ENCODE results near the gene MDFI.

Gene MDFI

DNA sequence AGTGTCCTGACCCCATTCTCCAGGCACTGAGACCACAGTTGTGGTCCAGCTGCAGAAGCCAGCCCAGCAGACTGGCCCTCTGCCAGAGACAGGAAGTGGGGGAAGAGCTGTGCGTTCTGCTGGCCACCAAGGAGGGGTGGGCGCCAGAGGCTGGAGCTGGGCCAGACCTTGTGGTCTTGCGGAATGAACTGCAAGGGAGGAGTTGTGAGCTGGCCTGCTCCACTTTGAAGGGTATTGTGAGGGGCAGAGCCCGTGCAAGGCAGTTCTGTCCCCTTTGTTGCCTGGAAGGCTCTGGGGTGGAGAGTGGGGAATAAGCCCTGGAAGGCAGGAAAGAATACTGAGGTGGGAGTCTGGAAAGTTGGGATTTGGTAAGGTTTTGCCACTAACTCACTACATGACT is 3.6 kb upstream of the MDFI start:
- DNase-seq (ENCODE audit: low spot score), result no peak

DNA sequence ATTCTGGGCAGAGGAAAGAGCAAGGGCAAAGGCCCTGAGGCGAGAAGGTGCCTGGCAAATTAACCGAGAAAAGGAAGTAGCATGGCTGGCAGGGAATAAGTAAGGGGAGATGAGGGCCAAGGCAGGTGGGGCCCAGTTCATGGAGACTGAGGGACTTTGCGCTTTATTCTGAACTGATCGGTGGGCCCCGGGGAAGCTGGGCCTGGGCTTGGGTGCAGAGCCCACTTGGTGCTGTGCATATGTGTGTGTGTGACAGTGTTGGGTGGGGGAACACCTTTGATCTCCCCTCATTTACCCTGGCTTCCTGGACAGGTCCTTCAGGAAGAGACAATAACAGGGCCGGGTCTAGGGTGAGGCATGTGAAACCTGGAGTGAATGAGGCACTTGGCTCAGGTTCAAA is 2.9 kb upstream of the MDFI start:
- DNase-seq (ENCODE audit: low spot score), result no peak

DNA sequence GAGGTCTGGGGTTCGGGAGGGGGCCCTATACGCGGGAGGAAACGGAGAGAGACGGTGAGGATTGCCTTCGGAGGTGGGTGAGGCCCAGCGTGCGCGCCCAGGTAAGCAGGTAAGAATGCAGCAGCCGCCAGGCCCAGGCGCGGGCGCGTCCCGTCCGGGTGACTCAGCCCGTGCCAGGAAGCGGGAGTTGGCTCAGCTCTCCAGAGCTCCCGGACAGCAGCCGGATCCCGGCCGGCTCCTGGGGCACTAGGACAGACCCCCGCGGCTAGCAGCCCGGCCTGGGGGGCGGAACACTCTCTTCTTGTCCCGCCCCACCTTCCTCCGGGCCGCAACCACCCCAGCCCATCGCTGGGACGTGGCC is 1.5 kb upstream of the MDFI start:
- no peak for DNase-seq (ENCODE audit: low spot score)

DNA sequence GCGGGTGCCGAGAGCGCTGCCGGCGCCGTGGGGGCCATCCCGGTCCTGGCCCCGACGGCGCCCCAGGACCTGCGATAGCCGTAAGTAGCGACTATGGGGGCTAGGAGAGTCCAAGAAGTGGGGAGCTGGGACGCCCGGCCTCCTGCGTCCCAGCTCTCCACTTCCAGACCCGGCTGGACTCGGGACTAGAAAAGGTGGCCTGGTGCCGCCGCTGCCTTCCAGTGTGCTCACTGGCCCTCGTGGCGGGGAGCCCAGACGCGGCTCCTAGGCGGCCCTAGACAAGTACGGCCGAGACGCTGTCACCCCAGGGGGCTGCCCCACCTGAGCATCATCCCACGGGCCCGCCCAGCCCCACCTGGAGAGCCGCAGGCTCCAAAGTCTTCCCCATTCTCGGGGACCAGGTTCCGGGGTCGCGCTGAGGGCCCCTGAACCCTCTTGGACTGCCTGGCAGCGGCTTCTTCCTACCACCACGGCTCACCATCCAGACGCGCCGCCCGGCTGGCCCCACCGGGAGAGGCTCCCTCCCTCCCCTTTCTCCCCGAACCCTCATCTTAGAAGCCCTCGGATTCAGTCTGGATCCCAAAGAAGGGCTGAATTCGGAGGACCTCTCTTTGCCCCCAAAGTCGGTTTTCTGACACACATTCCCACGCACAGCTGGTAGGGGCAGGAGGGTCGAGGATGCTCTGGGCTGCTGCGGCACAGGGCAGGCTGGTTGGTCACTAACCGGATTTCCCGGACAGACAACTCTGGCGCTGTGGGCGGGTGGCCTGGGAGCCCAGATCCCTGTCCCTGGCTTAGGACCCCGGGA is 870 bp upstream of the MDFI start:
- no peak for DNase-seq (ENCODE audit: low spot score)

DNA sequence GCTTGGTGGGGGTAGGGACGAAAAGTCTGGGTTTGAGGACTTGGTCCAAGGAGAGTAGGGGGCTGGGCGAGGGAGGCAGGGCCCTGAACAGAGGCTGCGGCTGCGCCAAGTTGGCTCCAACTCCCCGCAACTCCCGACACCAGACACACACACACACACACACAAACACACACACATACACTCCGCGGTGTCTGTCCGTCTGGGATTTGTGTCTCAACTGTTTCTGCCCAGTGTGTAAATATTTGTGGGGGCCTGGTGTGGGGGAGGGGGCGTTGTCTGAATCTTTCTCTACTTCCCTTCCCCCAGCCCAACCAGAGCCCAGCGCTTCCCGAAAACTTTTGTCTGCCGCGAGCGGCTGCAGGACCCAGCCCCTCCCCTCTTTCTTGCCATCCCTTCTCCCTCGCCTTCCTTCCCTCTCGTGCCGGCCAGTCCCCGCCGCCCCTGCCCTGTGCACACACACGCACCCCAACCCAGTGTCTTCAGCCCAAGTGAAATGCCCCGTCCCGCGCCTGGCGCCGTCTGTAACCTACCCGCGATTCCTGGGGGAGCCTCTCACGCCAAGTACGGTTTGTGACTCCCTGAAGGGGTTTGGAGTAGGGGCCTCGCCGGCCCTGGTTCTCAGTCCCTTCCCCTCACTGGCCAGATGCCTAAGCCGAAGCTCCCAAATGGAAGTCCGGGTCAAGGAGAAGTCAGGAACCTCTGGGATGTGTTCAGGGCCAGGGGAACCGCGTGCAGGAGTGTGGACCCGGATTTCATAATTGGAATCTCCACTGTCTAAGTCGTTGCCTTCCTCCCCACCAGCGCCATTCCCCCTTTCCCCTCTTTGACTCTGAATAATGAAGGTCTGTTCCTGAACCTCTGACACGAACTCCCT is 904 bp downstream of the MDFI start:
- no peak for DNase-seq (ENCODE audit: low spot score)

DNA sequence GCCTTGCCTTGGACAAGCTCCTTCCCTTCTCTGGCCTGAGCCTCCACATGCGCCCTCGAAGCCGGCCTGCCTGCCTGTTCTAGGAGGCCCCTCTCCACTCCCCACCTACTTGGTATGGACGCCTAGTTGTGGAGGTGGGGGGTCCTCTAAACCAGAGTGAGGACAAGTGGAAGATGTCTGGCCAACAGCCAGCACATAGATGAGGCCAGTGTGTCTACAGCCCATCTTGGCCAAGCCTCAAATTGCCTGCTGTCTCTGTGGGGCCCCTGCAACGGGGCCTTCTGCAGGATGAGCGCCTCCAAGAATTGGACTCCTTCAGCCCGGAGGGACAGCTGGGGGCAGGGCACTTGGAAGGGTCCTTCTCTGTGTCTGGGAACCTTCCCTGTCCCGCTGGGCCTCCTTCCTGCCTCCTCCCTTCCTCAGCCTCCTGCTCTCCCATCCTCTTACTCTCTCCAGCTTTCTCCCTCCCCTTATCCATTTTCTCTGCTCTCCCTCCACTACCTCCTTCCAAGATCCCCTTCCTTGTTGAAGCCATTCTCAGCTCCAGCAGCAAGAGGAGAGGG is 1.6 kb downstream of the MDFI start:
- no peak for DNase-seq (ENCODE audit: low spot score)

DNA sequence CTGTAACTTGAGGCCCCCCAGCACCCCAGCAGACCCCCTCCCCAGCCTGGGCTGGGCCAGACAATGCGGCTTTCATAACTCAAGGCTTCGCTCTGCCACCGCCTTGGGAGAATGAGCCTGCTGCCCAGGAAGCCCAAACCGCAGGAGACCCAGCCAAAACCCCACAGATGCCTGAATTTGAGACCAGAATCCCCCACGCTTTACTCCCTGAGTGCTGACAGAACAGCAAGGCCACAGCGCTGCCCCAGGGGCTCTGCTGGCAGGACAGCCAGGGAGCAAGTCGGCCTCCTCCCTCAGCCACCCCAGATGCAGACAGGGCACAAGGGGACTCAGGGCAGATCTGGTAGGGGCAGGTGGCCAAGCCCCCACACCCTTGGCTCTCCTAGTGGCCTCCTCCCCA is 2.2 kb downstream of the MDFI start:
- DNase-seq (ENCODE audit: low spot score), result no peak

DNA sequence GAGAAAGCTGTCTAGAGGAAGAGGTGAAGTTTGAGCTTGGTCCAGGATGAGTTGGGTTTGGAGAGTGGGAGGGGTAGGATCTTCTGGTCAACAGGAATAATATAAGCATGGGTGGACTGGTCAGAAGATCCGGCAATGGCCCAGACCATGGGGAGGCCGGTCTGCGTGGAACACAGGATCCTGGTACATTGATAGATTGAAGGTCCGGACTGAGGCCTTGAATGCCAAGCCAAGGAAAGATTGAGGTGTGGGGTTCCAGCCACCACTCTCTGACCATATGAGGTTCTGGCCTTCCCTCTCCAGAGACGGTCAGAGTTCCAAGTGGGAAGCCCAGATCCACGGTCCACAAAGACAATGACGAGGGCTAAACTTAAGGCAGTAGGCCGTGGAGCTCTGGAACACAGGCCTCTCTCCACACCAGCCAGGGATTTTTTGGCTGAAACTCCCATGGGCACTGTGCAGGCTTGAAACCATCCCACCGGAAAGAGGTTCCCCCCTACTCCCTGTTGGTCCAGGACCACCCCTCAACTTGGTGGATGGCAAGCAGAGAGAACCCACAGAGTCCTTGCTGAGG is 3.2 kb downstream of the MDFI start:
- DNase-seq (ENCODE audit: low spot score), result no peak

DNA sequence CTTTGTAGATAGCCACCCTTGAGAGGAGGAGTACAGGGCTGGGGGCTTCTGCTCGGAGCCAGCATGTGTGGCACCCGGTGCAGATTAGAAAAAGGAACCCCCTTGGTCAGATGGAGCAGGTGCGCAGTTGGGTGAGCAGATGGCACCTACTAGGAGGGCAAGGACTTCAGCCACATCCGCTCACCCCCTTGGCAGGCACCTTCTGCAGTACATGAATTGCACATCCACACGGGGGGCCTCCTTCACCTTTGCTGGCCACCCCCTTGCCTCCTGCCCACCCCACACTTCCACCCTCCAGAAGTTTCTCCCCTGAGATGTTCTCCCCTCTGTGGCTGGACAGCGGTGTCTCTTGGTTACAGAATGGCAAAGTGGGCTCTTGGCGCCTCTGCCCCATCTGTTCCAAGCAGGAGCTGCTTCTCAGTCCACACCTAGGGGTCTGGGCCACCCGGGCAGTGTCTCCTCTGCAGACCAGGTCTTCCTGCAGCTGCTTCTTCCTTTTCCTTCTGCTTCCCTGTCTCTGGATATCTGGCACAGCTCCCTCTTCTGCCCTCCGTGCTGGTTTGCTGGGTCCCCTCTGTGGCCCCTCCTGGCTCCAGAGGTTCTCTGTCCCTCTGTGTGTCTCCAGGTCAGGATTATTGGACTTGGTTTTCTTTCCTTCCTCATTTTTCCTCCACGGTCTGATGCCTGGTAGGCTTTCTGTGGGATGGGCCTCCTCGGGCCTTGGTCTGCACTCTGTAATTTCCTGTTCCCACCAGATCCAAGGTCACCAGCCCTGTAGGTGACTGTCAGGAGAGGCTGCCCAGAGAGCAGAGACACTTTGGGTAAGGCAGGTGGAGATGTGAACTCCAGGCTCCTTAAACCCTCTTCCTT is 4.1 kb downstream of the MDFI start:
- no peak for DNase-seq (ENCODE audit: low spot score)

DNA sequence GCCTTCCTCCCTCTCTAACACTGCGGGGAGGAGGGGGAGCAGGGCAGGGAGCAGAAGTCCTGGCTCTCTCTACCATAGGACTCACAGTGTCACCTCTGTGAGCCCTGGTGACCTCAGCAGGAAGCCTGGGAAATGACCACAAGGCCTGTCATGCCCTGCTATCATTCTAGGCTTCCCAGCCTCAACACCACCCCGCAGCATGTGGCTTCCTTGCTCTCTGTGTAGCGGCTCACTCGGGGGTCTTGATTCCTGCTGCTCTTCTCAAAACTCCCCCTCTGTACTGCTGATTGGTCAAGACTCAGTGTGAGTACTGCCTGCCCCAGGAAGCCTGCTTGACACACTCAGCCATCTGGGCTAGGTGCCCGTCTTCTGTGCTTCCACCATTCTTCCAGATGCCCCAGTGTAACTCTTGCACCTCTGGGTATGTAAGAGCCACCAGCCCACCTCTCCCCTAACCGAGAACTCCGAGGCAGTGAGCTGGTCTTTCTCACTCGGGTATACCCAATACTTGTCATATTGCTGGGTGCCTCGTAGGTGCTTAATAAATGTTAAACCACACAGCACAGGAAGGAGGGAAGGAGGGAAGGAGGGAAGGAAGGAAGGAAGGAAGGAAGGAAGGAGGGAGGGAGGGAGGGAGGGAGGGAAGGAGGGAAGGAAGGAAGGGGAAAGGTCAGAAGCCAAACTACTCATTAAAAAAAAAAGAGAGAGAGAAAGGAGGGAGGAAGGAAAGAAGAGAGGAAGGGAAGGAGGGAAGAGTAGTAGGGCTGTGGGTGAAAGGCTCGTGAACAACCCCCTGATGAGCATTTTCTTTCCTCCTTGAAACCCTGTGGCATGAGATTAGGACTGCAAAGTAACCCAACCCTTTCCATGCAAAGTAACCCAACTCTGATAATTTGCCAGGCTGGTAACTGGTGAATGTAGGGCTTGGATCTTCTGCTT is 5.0 kb downstream of the MDFI start:
- no peak for DNase-seq (ENCODE audit: low spot score)

DNA sequence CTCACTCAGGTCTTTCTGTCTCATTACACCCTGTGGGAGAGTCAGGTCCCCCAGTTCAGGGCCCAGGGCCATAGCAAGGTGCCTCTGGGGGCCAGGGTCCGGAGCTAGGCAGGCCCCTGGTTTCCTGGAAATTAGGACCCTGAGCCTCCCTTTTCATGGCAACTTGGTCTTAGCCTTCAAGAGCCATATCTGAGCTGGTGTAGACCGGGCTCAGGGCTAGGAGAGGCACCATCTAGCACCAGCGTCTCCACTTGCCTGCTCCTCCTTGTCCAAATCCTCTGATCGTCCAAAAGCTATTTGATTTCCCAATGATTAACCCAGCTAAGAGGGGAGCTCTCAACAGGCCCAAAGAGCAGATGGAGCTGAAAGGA is 5.6 kb downstream of the MDFI start:
- DNase-seq (ENCODE audit: low spot score), result no peak

DNA sequence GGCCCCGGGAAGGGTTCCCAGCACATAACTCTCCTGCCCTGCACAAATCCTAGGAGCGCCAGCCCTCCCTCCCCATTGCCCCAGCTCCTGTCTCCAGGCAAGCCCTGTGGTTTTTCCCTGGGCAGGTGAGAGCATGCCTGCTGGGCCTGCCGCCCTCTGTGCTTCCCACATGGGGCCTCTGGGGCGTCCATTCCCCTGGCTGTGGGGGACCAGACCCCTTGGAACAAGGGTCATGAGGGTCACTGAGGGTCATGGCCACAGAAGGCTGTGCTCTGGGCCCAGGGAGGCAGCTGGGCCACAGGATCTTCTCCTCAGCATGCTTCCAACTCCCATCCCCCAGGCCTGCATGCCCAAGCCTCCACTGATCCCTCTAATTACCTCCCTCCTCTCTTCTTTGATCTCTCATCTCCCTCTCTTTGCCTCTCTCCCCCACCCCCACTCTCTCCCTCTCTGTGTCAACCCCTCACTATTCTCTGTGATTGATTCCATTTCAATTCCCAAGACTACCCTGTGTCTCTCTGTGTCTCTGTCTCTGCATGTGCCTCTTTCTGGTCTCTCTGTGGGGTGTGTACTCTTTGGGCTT is 6.1 kb downstream of the MDFI start:
- no peak for DNase-seq (ENCODE audit: low spot score)

DNA sequence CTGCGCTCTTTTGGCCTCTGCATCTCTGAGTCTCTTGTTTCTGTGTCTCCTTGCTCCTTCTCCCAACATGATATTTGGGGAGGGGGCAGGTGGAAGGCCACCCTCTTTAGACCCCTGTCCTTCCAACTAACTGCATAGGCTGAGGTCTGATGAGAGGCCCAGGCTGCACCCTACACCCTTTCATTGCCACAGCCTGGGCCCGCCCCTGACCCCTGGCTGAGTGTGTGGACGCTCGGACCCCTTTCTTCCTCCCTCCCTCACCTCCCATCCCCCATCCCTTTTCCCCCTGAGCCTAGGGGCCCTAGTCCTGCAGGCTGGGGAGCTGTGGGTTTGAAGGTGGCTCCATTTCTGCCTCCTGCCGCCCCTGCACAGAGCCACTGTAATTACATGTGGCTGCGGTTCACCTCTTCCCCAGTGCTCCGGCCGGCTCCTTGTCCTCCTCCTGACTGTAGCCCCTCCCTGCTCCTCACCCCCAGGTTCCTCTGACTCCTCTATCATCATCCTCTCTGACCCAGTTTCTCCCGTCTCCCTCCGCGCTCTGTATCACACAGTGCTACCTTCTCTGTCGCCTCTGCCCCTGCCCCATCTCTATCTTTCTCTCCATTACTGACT is 6.8 kb downstream of the MDFI start:
- DNase-seq (ENCODE audit: low spot score), result no peak

DNA sequence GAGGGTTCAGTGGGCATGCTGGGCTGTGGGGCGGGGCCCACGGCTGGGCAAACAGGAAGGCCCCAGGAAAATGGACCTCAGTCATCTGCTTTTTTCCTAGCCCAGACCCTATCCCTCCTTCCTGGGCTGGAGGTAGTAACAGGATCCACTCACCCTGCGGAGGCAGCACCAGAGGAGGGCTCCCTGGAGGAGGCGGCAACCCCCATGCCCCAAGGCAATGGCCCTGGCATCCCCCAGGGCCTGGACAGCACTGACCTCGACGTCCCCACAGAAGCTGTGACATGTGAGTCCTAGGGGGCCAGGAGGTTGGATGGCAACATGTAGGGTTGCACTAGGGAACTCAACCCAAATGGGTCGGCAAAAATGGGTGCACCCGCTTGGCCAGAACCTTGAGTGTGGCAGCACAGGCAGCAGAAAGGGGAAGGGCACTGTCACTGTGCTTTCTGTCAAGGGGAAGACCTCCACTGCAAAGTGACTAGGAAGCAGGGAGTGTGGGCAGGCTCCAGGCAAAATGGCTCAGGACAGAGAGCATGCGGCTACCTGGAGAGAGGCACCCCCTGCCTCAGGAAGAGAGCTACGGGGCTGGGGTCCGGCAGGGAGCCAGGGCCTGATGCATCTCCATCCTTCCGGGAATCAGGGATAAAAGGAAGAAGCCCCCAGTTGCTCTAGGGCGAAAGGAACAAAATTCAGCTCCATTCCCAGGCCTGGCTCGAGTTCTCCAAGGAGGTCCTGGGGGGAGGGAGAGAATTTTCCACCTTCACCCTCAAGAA is 7.9 kb downstream of the MDFI start:
- no peak for DNase-seq (ENCODE audit: low spot score)

DNA sequence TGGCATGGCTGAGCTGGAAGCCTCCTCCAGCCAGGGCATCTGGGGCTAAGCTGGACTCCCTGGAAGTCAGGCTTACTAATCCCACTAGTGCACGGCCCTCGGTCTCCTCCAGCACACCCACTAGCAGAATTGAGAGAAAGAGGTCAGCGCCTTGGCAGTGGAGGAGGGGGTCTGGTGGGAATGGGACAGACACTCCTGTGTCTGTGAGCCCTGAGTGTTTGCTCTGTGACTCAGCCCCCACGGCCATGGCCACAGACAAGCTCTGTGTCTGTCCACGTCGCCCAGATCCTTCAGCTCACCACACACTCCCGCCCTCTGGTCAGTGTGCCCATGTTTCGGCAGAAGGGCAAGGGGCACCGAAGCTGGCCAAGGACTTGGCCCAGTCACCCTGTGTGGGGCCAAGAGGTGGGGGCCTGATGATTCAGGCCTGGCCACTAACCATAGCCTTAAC is 8.8 kb downstream of the MDFI start:
- no peak for DNase-seq (ENCODE audit: low spot score)

DNA sequence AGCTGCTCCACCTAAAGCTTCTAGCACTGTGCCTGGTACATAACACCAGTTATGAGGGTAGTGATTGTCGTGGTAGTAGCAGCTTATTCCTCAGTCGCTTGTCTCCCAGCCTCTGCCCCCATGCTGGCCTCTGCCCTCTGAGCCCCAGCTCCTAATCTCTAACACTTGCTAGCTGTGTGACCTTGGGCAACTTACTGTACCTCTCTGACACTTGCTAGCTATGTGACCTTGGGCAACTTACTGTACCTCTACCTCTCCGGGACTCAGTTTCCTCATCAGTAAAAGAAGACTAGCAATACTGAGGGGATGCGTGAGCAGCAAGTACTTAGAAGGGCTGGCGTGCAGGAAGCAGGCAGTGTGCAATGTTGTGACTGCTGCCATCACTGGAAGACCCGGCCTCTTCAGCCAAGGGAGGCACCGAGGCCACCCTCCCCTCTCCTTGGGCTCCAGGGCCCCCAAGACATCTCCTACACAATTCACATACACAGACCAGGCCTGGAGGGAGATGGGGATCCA is 9.9 kb downstream of the MDFI start:
- no peak for DNase-seq (ENCODE audit: low spot score)

DNA sequence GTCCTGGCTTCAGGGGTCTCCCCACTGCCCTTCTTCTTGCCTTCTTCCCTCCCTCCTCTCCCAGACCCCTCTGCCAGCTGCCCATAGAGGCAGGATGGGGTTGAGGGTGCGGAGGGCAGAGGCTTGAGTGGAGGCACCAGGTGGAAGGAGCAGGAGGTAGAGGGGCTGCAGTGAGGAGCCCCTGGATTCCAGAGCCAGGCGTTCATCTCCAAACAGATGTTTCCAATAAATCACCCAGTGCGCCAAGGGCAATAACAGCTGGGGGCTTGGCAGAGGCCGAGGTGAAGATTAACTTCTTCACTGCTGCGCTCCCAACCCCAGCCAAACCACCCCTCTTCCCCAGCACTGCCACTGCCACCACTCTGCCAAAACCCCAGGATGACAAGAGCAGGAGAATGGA is 10.7 kb downstream of the MDFI start:
- DNase-seq (ENCODE audit: low spot score), result no peak

DNA sequence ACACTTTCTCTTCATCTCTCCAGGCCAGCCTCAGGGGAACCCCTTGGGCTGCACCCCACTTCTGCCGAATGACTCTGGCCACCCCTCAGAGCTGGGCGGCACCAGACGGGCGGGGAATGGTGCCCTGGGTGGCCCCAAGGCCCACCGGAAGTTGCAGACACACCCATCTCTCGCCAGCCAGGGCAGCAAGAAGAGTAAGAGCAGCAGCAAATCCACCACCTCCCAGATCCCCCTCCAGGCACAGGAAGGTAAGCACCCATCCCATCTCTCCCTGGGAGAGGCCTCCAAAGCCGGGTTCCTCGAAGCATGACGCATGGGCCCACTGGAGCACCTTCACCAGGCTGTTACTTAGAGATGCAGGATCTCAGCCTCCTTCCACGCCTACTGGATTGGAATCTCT is 11.3 kb downstream of the MDFI start:
- no peak for DNase-seq (ENCODE audit: low spot score)

DNA sequence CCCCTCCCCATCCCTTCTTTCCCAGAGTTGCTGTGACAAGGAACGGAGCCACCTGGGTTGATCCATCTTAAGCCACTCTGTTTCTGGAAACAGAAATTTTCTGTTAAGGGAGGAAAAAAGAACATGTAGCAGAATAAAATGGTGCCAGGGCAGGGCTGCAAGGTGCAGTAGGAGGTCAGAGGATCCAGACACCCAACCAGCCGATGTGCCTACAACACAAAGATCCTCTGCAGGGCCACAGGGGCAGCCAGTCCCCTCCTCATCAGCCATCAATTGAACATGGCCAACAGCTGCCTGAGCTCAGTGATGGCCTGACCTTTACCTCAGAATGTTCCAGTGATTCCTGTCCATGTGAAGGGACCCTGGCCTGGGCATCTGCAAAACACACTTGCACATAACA is 11.9 kb downstream of the MDFI start:
- no peak for DNase-seq (ENCODE audit: low spot score)
